Lung (tissue), 12 donors: ENCODE results near the gene CD276. TPM values are rescaled to one million over a fixed set of nuclear protein-coding genes. Genes with fewer than 3 reads are reported as not detected.
A peak's percentile ranks its signal among the peaks of the same experiment; 100 is the strongest.

Experiments
- ATAC-seq: fragments of 200-7000 bp; cut with Tn5 transposase; one replicate; pipeline ENCODE4 v1.9.1; 2020; ENCODE audit warnings: moderate number of reproducible peaks; ENCODE audit not compliant: insufficient read depth, low FRiP score
- DNase-seq, 3 donors: peaks; one replicate each; pipeline ENCODE4 v3.0.0-alpha.2; 2013 to 2017
- H3K27ac ChIP-seq, 2 donors: one replicate each; pipeline ENCODE4 v1.5.1; 2013; ENCODE audit warnings: mild to moderate bottlenecking in 2 of 2, moderate library complexity in 2 of 2, control low read depth in 1 of 2, inconsistent platforms in 1 of 2, low read depth in 1 of 2, low read length in 1 of 2
- H3K27me3 ChIP-seq, 3 donors: one replicate each; pipeline ENCODE4 v1.5.1; 2013; ENCODE audit warnings: low read length in 2 of 3; ENCODE audit not compliant: control insufficient read depth in 3 of 3, insufficient read depth in 3 of 3
- H3K36me3 ChIP-seq, 4 donors: one replicate each; pipeline ENCODE4 v1.5.1; 2013; ENCODE audit warnings: low read length in 4 of 4, mild to moderate bottlenecking in 1 of 4, moderate library complexity in 1 of 4; ENCODE audit not compliant: control insufficient read depth in 4 of 4, insufficient read depth in 4 of 4
- H3K4me1 ChIP-seq, 5 donors: one replicate each; pipeline ENCODE4 v1.5.1; 2013; ENCODE audit warnings: low read length in 5 of 5, mild to moderate bottlenecking in 2 of 5, moderate library complexity in 1 of 5; ENCODE audit not compliant: control insufficient read depth in 5 of 5, insufficient read depth in 5 of 5
- H3K4me3 ChIP-seq: one replicate; pipeline ENCODE4 v1.5.1; 2013; ENCODE audit warnings: mild to moderate bottlenecking, control low read depth, moderate library complexity
- H3K9ac ChIP-seq, 2 donors: one replicate each; pipeline ENCODE4 v1.5.1; 2013; ENCODE audit warnings: low read length in 2 of 2, control low read depth in 1 of 2; ENCODE audit not compliant: insufficient read depth in 1 of 2
- H3K9me3 ChIP-seq, 4 donors: one replicate each; pipeline ENCODE4 v1.5.1; 2013; ENCODE audit warnings: low read length in 3 of 4, mild to moderate bottlenecking in 1 of 4, moderate library complexity in 1 of 4; ENCODE audit not compliant: control insufficient read depth in 4 of 4, insufficient read depth in 3 of 4
- CTCF ChIP-seq: IDR thresholded peaks from 2 replicates; pipeline ENCODE4 v1.5.1; 2012; ENCODE audit warnings: mild to moderate bottlenecking; ENCODE audit errors: control extremely low read depth, extremely low read depth
- WGBS, 2 donors: extraction: QIAGEN DNeasy Blood & Tissue Kit; methylation state at CpG; one replicate each; pipeline ENCODE4 v1.1.7; 2013; 5-methylcytosine and 5-hydroxymethylcytosine counted together
- polyA plus RNA-seq, 2 donors: library from polyadenylated mRNA; stranded (reverse); fragments of 200-250 nt; gene quantifications; one replicate each; pipeline ENCODE4 v1.2.1, GENCODE V29; 2013
- total RNA-seq, 2 donors: library from RNA; depleted of rRNA in 1 of 2; stranded (reverse); fragments of >200 nt in 1 of 2; gene quantifications; one replicate each; pipeline ENCODE4 v1.2.1, GENCODE V29; 2014 to 2021
- donor health status: control.
- donor health status: control.
- donor health status: Bipolar disorder and iron deficiency.
- donor health status: healthy.
- donor health status: DM: yes; HTN: yes; CAD: no.

CD276 gene
- total and polyA plus RNA-seq, 4 donors: 33.8 to 71.1 (median 37.1) TPM

DNA sequence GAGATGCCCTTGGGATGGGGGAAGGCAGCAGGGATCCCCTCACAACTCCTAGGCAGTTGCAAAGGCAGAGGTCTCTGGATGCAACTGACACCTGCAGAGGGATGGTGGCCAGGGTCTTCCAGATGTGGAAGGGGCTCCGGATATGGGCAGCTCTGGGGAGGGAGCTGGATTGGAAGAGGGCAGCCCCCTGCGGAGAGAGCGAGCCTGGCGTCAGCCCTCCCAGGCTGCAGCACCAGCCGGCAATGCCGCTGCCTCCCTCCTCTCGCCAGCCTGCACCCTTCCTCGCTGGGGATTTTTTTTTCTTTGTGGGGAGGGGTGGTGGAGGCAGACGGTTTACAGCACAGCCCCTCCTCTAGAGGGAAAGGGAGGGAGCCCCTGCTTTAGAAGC is 67.3 kb downstream of the CD276 start:
- H3K4me1 ChIP-seq: peaks cover 0 to 34% (median 3%) of the 10 kb centered on the region in 5 donors
- WGBS, 2 donors: 14 to 16% methylated on average over 8 to 9 of the region's 9 CpGs
- H3K36me3 ChIP-seq: peaks cover 0 to 4% (median 1%) of the 10 kb centered on the region in 4 donors
- DNase-seq (no peak), ATAC-seq (no peak)
- no peak overlapping the region for H3K27ac ChIP-seq
- peak overlapping the region in 1 of 2 donors; percentile 47 for H3K9ac ChIP-seq
- TF ChIP-seq CTCF: no peak
- no peak overlapping the region for H3K4me3 ChIP-seq
- no peaks in the 10 kb centered on the region for H3K9me3 ChIP-seq
- H3K27me3 ChIP-seq: peaks cover 0 to 10% (median 4%) of the 10 kb centered on the region in 3 donors

DNA sequence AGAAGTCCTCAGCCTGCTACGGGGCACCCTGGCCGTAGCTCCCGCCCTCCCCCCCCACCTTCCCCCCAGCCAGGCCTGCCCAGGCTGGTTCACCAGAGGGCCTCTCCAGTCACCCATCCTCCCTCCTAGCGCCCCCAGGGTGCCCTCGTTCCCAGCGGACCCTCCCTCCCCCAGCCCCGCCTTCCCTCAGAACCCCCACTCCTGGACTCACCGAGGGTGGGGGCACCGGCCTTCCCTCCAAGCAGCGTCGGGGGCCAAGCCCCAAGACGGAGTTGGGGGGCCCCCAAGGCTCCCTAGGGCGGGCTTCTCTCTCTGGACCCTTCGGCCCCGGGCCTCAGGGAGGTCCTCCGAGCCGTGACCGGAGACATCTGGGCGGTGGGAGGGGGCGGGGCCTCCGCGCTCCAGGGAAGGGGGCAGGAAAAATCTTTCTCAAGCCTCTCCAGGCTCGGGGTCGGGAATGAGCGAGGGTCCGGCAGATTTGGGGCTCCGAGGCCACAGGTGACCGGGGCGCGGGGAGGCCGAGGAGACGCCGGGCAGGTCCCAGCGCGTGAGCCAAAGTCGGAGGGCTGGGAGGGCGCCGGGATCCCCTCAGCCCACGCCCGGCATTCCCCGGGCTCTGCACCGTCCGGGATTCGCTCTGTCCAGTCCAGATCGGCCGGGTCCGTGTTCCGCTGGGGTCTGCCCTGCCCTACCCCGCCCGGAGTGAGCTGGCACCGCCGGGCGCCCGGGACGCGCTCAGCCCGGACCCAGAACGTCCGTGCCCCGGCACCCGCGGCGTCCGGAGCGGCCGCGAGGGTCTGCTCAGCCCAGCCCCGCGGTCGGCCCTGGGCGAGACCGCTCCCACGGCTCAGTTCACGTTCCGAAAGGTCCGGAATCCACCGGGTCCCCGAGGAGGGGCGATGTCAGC is 68.0 kb downstream of the CD276 start:
- ATAC-seq (peak; percentile 36), DNase-seq (peak in 2 of 3 donors; percentile 18 to 22)
- 1 to 2% methylated on average over 67 to 79 of the region's 79 CpGs for WGBS, 2 donors
- H3K27me3 ChIP-seq: peaks cover 0 to 10% (median 4%) of the 10 kb centered on the region in 3 donors
- no peaks in the 10 kb centered on the region for H3K9me3 ChIP-seq
- peak overlapping the region in 1 of 2 donors; percentile 57 for H3K27ac ChIP-seq
- peaks cover 0 to 4% (median 1%) of the 10 kb centered on the region in 4 donors for H3K36me3 ChIP-seq
- TF ChIP-seq CTCF: no peak
- peak overlapping the region; percentile 33 for H3K4me3 ChIP-seq
- peaks cover 0 to 29% (median 3%) of the 10 kb centered on the region in 5 donors for H3K4me1 ChIP-seq
- H3K9ac ChIP-seq: no peak overlapping the region

DNA sequence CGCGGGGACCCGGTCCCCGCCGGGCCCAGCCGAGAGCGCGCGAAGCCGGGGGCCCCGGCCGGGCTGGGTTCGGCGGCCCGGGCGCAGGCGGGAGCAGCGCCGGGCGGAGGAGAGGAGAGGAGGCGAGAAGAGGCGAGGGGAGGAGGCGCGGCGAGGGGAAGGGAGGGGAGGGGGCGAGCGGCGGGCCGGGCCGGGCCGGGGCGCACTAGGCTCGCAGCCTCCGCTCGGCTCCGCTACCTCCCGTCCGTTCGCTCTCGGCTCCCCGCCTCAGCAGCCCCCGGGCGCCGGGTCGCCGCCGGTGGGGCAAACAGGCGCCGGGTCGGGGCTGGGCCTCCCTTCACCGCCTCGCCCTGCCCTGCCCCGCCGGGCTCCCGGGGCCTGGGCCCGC is 68.6 kb downstream of the CD276 start:
- H3K4me3 ChIP-seq: peak overlapping the region; percentile 33
- no peaks in the 10 kb centered on the region for H3K9me3 ChIP-seq
- no peak overlapping the region for H3K9ac ChIP-seq
- H3K27ac ChIP-seq: peak overlapping the region in 1 of 2 donors; percentile 57
- peaks cover 0 to 10% (median 4%) of the 10 kb centered on the region in 3 donors for H3K27me3 ChIP-seq
- peaks cover 0 to 29% (median 3%) of the 10 kb centered on the region in 5 donors for H3K4me1 ChIP-seq
- no peak for TF ChIP-seq CTCF
- DNase-seq (peak; percentile 50 to 61 (median 57)), ATAC-seq (peak; percentile 23)
- peaks cover 0 to 4% (median 1%) of the 10 kb centered on the region in 4 donors for H3K36me3 ChIP-seq
- 0 to 1% methylated on average over 5 to 56 of the region's 56 CpGs for WGBS, 2 donors
